H1 (cell line): ENCODE measurements around the gene PPP1R1C. TPM values are rescaled to one million over a fixed set of nuclear protein-coding genes. Genes with fewer than 3 reads are reported as not detected.

Source experiments
- NRF1 ChIP-seq: IDR thresholded peaks from 2 replicates; pipeline ENCODE4 v1.6.1; 2011; ENCODE audit warnings: mild to moderate bottlenecking, low read depth, low read length, improper control_type of control experiment
- RNF2 ChIP-seq: fragments of 200-900, 300-1000 bp; sonication (generic); IDR thresholded peaks from 2 replicates; pipeline ENCODE4 v1.7.1; 2016; ENCODE audit warnings: borderline replicate concordance, low read depth, mild to moderate bottlenecking, antibody characterized with exemption, low read length; ENCODE audit not compliant: poor library complexity, severe bottlenecking; ENCODE audit errors: missing control alignments
- SUZ12 ChIP-seq: fragments of 200-600 bp; sonication (generic); IDR thresholded peaks from 2 replicates; pipeline ENCODE4 v1.6.1; 2012; ENCODE audit warnings: mild to moderate bottlenecking, inconsistent platforms, low read length, moderate library complexity, mixed read lengths
- polyA plus RNA-seq, 7 experiments: library from polyadenylated mRNA; depleted of rRNA in 3 of 7; stranded (reverse) in 5 of 7; unstranded in 2 of 7; fragments of >200 nt in 5 of 7; fragments of 200-250 nt in 2 of 7; gene quantifications; 1 replicate in 5 of 7; 2 replicates in 1 of 7; 4 replicates in 1 of 7; pipeline versions ENCODE4 v1.2.1 to v1.2.3, GENCODE V29; 2011 to 2013; ENCODE audit warnings: missing spikeins in 2 of 7, mixed read lengths in 2 of 7
- total RNA-seq: library from RNA; stranded (reverse); fragmentation: NEBNext Ultra II Directional; extraction: Animal tissue kit (Norgen Biotek cat#: 25700); gene quantifications from 2 replicates; pipeline ENCODE4 v1.2.1, GENCODE V29; 2021

The PPP1R1C gene
- total and polyA plus RNA-seq, 2 of the 8 experiments (the other 6 are each of a cell fraction or from before 2014, with no cell fraction given): 1.3 to 5.3 TPM

DNA sequence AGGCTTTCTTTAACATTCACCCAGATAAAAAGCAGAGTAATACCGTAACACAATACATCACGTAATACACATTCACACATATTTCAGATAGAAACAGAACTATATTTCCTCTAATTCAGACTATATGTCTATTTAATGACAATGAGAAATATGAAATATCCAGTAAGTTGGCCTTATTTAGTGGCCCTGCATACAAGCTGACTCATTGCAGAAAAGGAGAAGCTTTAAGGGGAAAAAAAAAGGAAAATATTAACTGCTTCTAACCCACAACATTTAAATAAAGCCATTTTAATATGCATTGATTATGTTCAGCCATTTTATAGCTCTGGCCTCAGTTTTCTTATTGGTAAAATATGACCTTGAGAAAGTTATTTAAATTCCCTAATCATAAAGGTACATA, 94.8 kb downstream of the PPP1R1C start (continued):
- TF ChIP-seq RNF2 (no peak), NRF1 (no peak), SUZ12 (no peak)
